ENCODE results near the gene KCNN3. TPM values are rescaled to one million over a fixed set of nuclear protein-coding genes. Genes with fewer than 3 reads are reported as not detected.

Gene KCNN3
- total RNA-seq: 10 to 100 TPM in 3 of 4 donors, 1 to 10 TPM in 1; 3.6 to 17.0 (median 12.4) TPM

DNA sequence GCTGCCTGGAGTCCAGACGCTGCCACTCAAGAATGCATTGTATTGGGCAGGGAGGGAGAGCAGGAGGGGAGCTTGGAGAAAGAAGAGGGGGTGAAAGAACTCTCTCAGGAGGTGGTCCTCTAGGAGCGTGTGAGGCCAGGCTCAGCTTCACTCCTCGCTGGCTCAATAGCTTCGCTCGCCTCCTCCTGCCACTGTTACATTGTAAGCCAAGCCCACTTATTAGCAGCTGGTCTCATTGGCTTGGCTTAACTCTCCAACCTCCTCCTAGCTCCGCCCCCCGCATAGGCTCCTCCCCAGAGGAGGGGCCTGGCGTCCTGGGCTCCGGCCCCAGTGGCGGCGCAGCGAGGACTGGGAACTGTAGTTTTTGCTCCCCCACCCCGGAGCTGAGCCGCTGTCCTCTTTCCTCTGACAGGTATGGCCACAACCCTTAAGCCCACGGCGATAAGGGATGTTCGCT, at the start of gene KCNN3:
Gene KCNN3, minus strand, starts transcription at position 167 of the 457 bp plus-strand sequence. CDS start 317 bp downstream, outside the sequence.
- Histone ChIP-seq H3K9me3 (no peaks in the 10 kb centered on the region), H3K36me3 (no peaks in the 10 kb centered on the region), H3K4me3 (peak within 1 kb of the TSS; percentile 50 to 54 (median 52)), H3K27ac (replicated peaks in 1 of 4) (peak within 1 kb of the TSS; percentile 30 to 52 (median 42)), H3K4me1 (peaks cover 35 to 43% (median 41%) of the 10 kb centered on the region in 4 donors), H3K27me3 (peaks cover 0 to 36% (median 2%) of the 10 kb centered on the region in 4 donors)
- intact Hi-C loops (cut with DNase I): no loop called here
- WGBS: 1% methylated on average over 14 of the region's 17 CpGs
- TF ChIP-seq, protein P1, sequence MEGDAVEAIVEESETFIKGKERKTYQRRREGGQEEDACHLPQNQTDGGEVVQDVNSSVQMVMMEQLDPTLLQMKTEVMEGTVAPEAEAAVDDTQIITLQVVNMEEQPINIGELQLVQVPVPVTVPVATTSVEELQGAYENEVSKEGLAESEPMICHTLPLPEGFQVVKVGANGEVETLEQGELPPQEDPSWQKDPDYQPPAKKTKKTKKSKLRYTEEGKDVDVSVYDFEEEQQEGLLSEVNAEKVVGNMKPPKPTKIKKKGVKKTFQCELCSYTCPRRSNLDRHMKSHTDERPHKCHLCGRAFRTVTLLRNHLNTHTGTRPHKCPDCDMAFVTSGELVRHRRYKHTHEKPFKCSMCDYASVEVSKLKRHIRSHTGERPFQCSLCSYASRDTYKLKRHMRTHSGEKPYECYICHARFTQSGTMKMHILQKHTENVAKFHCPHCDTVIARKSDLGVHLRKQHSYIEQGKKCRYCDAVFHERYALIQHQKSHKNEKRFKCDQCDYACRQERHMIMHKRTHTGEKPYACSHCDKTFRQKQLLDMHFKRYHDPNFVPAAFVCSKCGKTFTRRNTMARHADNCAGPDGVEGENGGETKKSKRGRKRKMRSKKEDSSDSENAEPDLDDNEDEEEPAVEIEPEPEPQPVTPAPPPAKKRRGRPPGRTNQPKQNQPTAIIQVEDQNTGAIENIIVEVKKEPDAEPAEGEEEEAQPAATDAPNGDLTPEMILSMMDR (IDR thresholded peaks at IDR 0.05): peak in 1 of 3 experiments; percentile 15
- TF ChIP-seq POLR2AphosphoS5 (IDR thresholded peaks at IDR 0.05) (peak; percentile 76 to 91), POLR2A (IDR thresholded peaks at IDR 0.05; ENCODE audit: low read depth) (no peak)
- peak; percentile 97 for DNase-seq (ENCODE audit: extremely low spot score)

DNA sequence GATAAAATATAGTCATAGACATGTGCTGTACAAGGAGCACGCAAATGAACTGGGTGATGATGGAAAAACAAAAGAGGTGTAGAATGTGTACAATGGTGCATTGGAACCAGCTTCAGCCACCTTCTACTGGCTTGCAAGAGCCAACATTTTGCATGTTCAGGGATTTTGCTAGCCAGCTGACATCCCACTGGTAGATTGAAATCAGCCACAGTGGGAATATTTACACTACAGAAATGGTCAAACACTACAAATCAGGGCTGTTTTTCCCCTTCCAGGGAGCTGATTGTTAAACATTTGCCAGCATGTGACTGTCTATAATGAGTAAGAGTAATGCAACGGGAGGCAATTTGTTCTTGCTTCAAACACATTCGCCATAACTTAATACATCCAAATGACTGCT, 43.2 kb upstream of the KCNN3 start:
- H3K4me1 ChIP-seq: no peaks in the 10 kb centered on the region
- TF ChIP-seq, protein P1 (IDR thresholded peaks at IDR 0.05): no peak
- TF ChIP-seq POLR2AphosphoS5 (IDR thresholded peaks at IDR 0.05): no peak
- no peak for TF ChIP-seq POLR2A (IDR thresholded peaks at IDR 0.05; ENCODE audit: low read depth)
- TF ChIP-seq EP300 (IDR thresholded peaks at IDR 0.05): no peak
- H3K9me3 ChIP-seq: no peaks in the 10 kb centered on the region
- no peak overlapping the region for H3K4me3 ChIP-seq
- no peak overlapping the region for H3K27ac ChIP-seq (replicated peaks in 1 of 4)
- WGBS: 88% methylated on average over 3 of the region's 3 CpGs
- intact Hi-C loops (cut with DNase I): no loop called here
- H3K27me3 ChIP-seq: no peaks in the 10 kb centered on the region
- peaks cover 0 to 4% (median 1%) of the 10 kb centered on the region in 4 donors for H3K36me3 ChIP-seq
- no peak for DNase-seq (ENCODE audit: extremely low spot score)

- 78% methylated on average over 2 of the region's 2 CpGs for WGBS
- Histone ChIP-seq H3K4me1 (no peaks in the 10 kb centered on the region), H3K36me3 (peaks cover 0 to 4% (median 1%) of the 10 kb centered on the region in 4 donors), H3K4me3 (no peak overlapping the region), H3K9me3 (no peaks in the 10 kb centered on the region), H3K27me3 (no peaks in the 10 kb centered on the region), H3K27ac (replicated peaks in 1 of 4) (no peak overlapping the region)
- no peak for TF ChIP-seq EP300 (IDR thresholded peaks at IDR 0.05)
- TF ChIP-seq, protein P1 (IDR thresholded peaks at IDR 0.05): no peak
- no peak for TF ChIP-seq POLR2A (IDR thresholded peaks at IDR 0.05; ENCODE audit: low read depth)
- TF ChIP-seq POLR2AphosphoS5 (IDR thresholded peaks at IDR 0.05): no peak
- no peak for DNase-seq (ENCODE audit: extremely low spot score)
- intact Hi-C loops (cut with DNase I): no loop called here
These were observed 42.7 kb upstream of the KCNN3 start for GRCh38 chr1:154912755-154913154.

DNA sequence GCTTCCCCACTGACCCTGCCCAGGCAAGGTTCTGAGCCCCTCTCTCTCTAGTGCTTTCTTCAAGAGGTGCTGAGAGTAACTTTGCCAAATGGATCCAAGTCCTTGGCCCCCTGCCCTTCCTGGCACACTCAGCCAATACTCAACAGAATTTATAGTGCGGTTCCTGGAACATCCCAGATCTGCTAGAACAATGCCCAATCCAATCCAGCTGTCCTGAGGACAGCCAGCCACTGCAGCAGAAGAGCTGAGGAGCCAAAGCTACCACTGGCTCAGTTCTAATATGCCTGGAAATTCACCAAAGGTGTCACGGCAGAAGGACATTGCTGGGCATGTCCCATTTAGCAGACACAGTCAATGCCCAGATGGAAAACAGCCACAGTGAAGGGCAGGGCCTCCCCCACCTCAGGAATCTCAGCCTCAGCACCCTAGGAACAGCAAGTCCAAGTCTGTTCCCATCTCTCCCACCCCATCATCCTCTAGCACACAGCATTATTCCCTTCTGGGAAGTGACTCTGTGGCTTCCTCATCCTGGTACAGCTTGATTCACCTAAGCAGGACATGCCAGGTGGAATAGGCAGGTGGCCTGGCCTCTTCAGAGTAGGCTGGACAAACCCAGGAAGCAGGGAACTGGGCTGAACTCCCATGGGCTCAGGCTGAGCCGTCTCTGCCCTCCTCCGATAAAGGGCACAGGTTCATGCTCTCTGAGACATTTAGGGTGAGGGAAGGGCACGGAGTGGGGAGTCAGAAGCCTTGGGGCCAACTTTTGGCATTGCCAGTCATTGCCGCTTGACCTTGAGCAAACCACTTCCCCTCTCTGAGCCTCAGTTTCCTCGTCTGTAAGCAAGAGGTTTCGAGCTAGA, 41.8 kb upstream of the KCNN3 start:
- intact Hi-C loops (cut with DNase I): no loop called here
- no peak overlapping the region for H3K27ac ChIP-seq (replicated peaks in 1 of 4)
- H3K36me3 ChIP-seq: peaks cover 0 to 4% (median 1%) of the 10 kb centered on the region in 4 donors
- no peaks in the 10 kb centered on the region for H3K9me3 ChIP-seq
- WGBS: 88% methylated on average over 6 of the region's 8 CpGs
- H3K4me3 ChIP-seq: no peak overlapping the region
- H3K4me1 ChIP-seq: no peaks in the 10 kb centered on the region
- DNase-seq (ENCODE audit: extremely low spot score): no peak
- H3K27me3 ChIP-seq: no peaks in the 10 kb centered on the region
- no peak for TF ChIP-seq POLR2A (IDR thresholded peaks at IDR 0.05; ENCODE audit: low read depth)
- TF ChIP-seq POLR2AphosphoS5 (IDR thresholded peaks at IDR 0.05): no peak
- no peak for TF ChIP-seq EP300 (IDR thresholded peaks at IDR 0.05)
- TF ChIP-seq, protein P1 (IDR thresholded peaks at IDR 0.05): no peak

Measured in esophagus muscularis mucosa (tissue), 4 donors.